SK-N-SH (cell line): ENCODE results near the gene N4BP3. TPM values are rescaled to one million over a fixed set of nuclear protein-coding genes. Genes with fewer than 3 reads are reported as not detected.

ENCODE experiments used
- CTCF ChIA-PET: fragments of 300-600, 350-600 bp; formaldehyde crosslinking; extraction: SDS; loops from one replicate; lab custom pipeline; 2021; lab: Yijun Ruan, JAX
- POLR2A ChIA-PET: fragments of 350-600 bp; sonication (Branson Sonifier 250); formaldehyde crosslinking; extraction: SDS; loops from one replicate; lab custom pipeline; 2020; ENCODE audit warnings: antibody characterized with exemption, inconsistent platforms; lab: Yijun Ruan, JAX
- DNase-seq: peaks from one replicate; pipeline ENCODE4 v3.0.0; 2012
- H2AFZ ChIP-seq: fragments of 200-600 bp; sonication (generic); 2 replicates; pipeline ENCODE4 v1.8.1; 2016; ENCODE audit warnings: antibody characterized with exemption, mild to moderate bottlenecking, low read depth
- H3F3A ChIP-seq: fragments of 200-600 bp; sonication (generic); replicated peaks from 2 replicates; pipeline ENCODE3; 2016; ENCODE audit warnings: antibody characterized with exemption, mild to moderate bottlenecking; ENCODE audit not compliant: insufficient read depth
- H3K27ac ChIP-seq, 2 experiments: fragments of 200-500 bp in 1 of 2; fragments of 200-600 bp in 1 of 2; sonication (Bioruptor generic) in 1 of 2; sonication (generic), shearing (Covaris generic) in 1 of 2; 2 replicates each; pipeline versions ENCODE4 v1.5.1 to v1.6.1; 2014 to 2016; ENCODE audit warnings: low read depth in 2 of 2, inconsistent platforms in 1 of 2, low read length in 1 of 2, mild to moderate bottlenecking in 1 of 2, mixed read lengths in 1 of 2
- H3K27me3 ChIP-seq: fragments of 200-600 bp; sonication (generic), shearing (Covaris generic); 2 replicates; pipeline ENCODE4 v1.6.1; 2016; ENCODE audit warnings: mixed run types; ENCODE audit not compliant: insufficient read depth
- H3K36me3 ChIP-seq, 2 experiments: fragments of 200-500 bp in 1 of 2; fragments of 200-600 bp in 1 of 2; sonication (Bioruptor generic) in 1 of 2; sonication (generic) in 1 of 2; replicated peaks in 1 of 2; 2 replicates each; pipeline versions ENCODE3 to v1.5.1; 2014 to 2016; ENCODE audit warnings: low read length in 1 of 2, mild to moderate bottlenecking in 1 of 2; ENCODE audit not compliant: insufficient read depth in 2 of 2, control insufficient read depth in 1 of 2
- H3K4me1 ChIP-seq, 2 experiments: fragments of 200-500 bp in 1 of 2; fragments of 200-600 bp in 1 of 2; sonication (Bioruptor generic) in 1 of 2; sonication (generic), shearing (Covaris generic) in 1 of 2; 2 replicates each; pipeline versions ENCODE4 v1.5.1 to v1.6.1; 2014 to 2016; ENCODE audit warnings: low read depth in 1 of 2, low read length in 1 of 2, mixed run types in 1 of 2; ENCODE audit not compliant: insufficient read depth in 2 of 2, control insufficient read depth in 1 of 2
- H3K4me2 ChIP-seq: fragments of 200-600 bp; sonication (generic), shearing (Covaris generic); 2 replicates; pipeline ENCODE4 v1.6.1; 2017; ENCODE audit warnings: mixed run types
- H3K4me3 ChIP-seq, 2 experiments: fragments of 200-500 bp in 1 of 2; fragments of 200-600 bp in 1 of 2; sonication (Bioruptor generic) in 1 of 2; sonication (generic), shearing (Covaris generic) in 1 of 2; 2 replicates each; pipeline versions ENCODE4 v1.5.1 to v1.8.1; 2014 to 2016; ENCODE audit warnings: low read depth in 2 of 2, inconsistent platforms in 1 of 2, low read length in 1 of 2, mild to moderate bottlenecking in 1 of 2, mixed read lengths in 1 of 2, moderate library complexity in 1 of 2
- H3K79me2 ChIP-seq: fragments of 200-600 bp; sonication (generic); 2 replicates; pipeline ENCODE4 v1.8.1; 2017; ENCODE audit warnings: mild to moderate bottlenecking; ENCODE audit not compliant: insufficient read depth
- H3K9ac ChIP-seq: fragments of 200-600 bp; sonication (generic); 2 replicates; pipeline ENCODE4 v1.6.1; 2017; ENCODE audit warnings: mixed run types
- H3K9me2 ChIP-seq: fragments of 200-600 bp; sonication (generic); 2 replicates; pipeline ENCODE4 v1.6.1; 2017; ENCODE audit warnings: mixed run types
- H3K9me3 ChIP-seq: fragments of 200-600 bp; sonication (generic); 2 replicates; pipeline ENCODE4 v1.6.1; 2017; ENCODE audit warnings: mixed run types, mild to moderate bottlenecking, moderate library complexity
- H4K20me1 ChIP-seq: fragments of 200-600 bp; sonication (generic); 2 replicates; pipeline ENCODE4 v1.6.1; 2017; ENCODE audit warnings: mild to moderate bottlenecking, mixed run types; ENCODE audit not compliant: insufficient read depth
- GABPA ChIP-seq: IDR thresholded peaks from 2 replicates; pipeline ENCODE4 v1.4.0; 2012; ENCODE audit warnings: low read depth, mild to moderate bottlenecking
- GATA2 ChIP-seq: sonication (generic); formaldehyde crosslinking; IDR thresholded peaks from 2 replicates; pipeline ENCODE4 v1.5.0; 2020; ENCODE audit warnings: mild to moderate bottlenecking, missing genetic modification reagents
- IRF3 ChIP-seq: fragments of 150-350 bp; IDR thresholded peaks from 2 replicates; pipeline ENCODE4 v1.6.1; 2016; ENCODE audit warnings: mild to moderate bottlenecking, low read depth, low read length
- MAX ChIP-seq: IDR thresholded peaks from 2 replicates; pipeline ENCODE4 v1.4.0; 2012; ENCODE audit warnings: low read depth
- MXI1 ChIP-seq: IDR thresholded peaks from 2 replicates; pipeline ENCODE4 v1.6.1; 2012; ENCODE audit warnings: mild to moderate bottlenecking, low read depth, low read length, improper control_type of control experiment
- RFX5 ChIP-seq: IDR thresholded peaks from 2 replicates; pipeline ENCODE4 v1.6.1; 2012; ENCODE audit warnings: mild to moderate bottlenecking, improper control_type of control experiment, low read length
- TCF12 ChIP-seq: IDR thresholded peaks from 2 replicates; pipeline ENCODE4 v1.4.0; 2012
- TEAD4 ChIP-seq: IDR thresholded peaks from 2 replicates; pipeline ENCODE4 v1.4.0; 2012; ENCODE audit warnings: mild to moderate bottlenecking, borderline replicate concordance; ENCODE audit not compliant: insufficient read depth
- USF2 ChIP-seq: fragments of 150-350 bp; IDR thresholded peaks from 2 replicates; pipeline ENCODE4 v1.6.1; 2017; ENCODE audit warnings: antibody characterized with exemption, low read length, low read depth, borderline replicate concordance
- WGBS: methylation state at CpG from one replicate; pipeline ENCODE4 v1.1.6; 2017; ENCODE audit warnings: low lambda C conversion rate; 5-methylcytosine and 5-hydroxymethylcytosine counted together
- polyA plus RNA-seq, 3 experiments: library from polyadenylated mRNA; depleted of rRNA; stranded (reverse); fragments of >200 nt; gene quantifications; 2 replicates each; pipeline ENCODE4 v1.2.3, GENCODE V29; 2012

Gene N4BP3
- polyA plus RNA-seq, 1 of the 3 experiments (the other 2 are of a cell fraction) = 0.28 TPM

GRCh38 chr5:178093134-178093533, 20.2 kb upstream of the N4BP3 start:
- no peaks in the 10 kb centered on the region for H4K20me1 ChIP-seq
- H3K4me1 ChIP-seq = no peaks in the 10 kb centered on the region
- H3K4me2 ChIP-seq = no peak overlapping the region
- no peaks in the 10 kb centered on the region for H3K27me3 ChIP-seq
- H3K36me3 ChIP-seq = no peaks in the 10 kb centered on the region
- no peaks in the 10 kb centered on the region for H3K9me3 ChIP-seq
- H3F3A ChIP-seq = no peaks in the 10 kb centered on the region
- H2AFZ ChIP-seq = no peak overlapping the region
- H3K27ac ChIP-seq = no peak overlapping the region
- POLR2A ChIA-PET = interaction anchor here (0.6 kb wide), 1 partner anchor 38 kb away, joined by 3 read pairs; no protein-coding TSS in a partner anchor
- TF ChIP-seq GABPA (no peak), IRF3 (no peak)
- no peak overlapping the region for H3K4me3 ChIP-seq
- DNase-seq = no peak
- CTCF ChIA-PET = interaction anchor here (1.1 to 1.4 kb wide), 3 partner anchors 17 to 31 kb away, joined by 3 read pairs; no protein-coding TSS in a partner anchor
- no peaks in the 10 kb centered on the region for H3K9me2 ChIP-seq
- no peak overlapping the region for H3K9ac ChIP-seq
- 35% methylated on average over 2 of the region's 2 CpGs for whole genome bisulfite sequencing
- H3K79me2 ChIP-seq = no peaks in the 10 kb centered on the region

DNA sequence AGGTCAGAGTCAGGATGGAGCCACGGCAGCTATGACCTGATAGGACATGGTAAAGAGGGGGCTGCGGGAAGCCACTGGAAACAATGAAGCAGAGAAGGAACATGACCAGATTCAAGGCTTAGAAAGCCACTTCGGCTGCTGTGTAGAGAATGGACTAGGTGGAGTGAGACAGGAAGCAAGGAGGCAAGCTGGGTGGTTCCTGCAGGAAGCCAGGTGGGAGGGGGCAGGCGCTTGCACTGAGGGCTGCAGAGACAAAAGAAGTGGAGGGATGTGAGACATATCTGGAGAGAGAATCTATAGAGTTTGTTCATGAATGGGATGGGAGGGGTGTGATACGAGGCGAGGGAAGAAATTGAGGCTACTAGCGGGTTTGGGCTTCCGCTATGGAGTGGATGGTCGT, 19.0 kb upstream of the N4BP3 start:
- Histone ChIP-seq H2AFZ (no peak overlapping the region), H3K9me2 (no peaks in the 10 kb centered on the region), H4K20me1 (no peaks in the 10 kb centered on the region), H3K27ac (no peak overlapping the region), H3K4me1 (no peaks in the 10 kb centered on the region), H3F3A (no peaks in the 10 kb centered on the region), H3K9me3 (no peaks in the 10 kb centered on the region), H3K79me2 (no peaks in the 10 kb centered on the region), H3K4me2 (no peak overlapping the region), H3K27me3 (no peaks in the 10 kb centered on the region), H3K36me3 (no peaks in the 10 kb centered on the region), H3K9ac (no peak overlapping the region), H3K4me3 (no peak overlapping the region)
- ChIA-PET CTCF (interaction anchor here (1.4 kb wide), 1 partner anchor 26 kb away, joined by 3 read pairs; no protein-coding TSS in a partner anchor), POLR2A (no interaction called here)
- no peak for DNase-seq
- no peak for TF ChIP-seq GATA2 (CRISPR knock-in tag)
- no peak for TF ChIP-seq MXI1
- TF ChIP-seq TEAD4 = no peak
- TF ChIP-seq TCF12 = no peak
- TF ChIP-seq USF2 = no peak
- WGBS = 55% methylated on average over 9 of the region's 9 CpGs

GRCh38 chr5:178098685-178099084, 14.6 kb upstream of the N4BP3 start:
- POLR2A ChIA-PET = interaction anchor here (1.4 kb wide), 1 partner anchor 10 kb away, joined by 4 read pairs; no protein-coding TSS in a partner anchor
- no peaks in the 10 kb centered on the region for H4K20me1 ChIP-seq
- TF ChIP-seq RFX5 = no peak
- TF ChIP-seq MAX = no peak
- no peaks in the 10 kb centered on the region for H3F3A ChIP-seq
- H3K9me2 ChIP-seq = no peaks in the 10 kb centered on the region
- H3K9ac ChIP-seq = no peak overlapping the region
- no peaks in the 10 kb centered on the region for H3K36me3 ChIP-seq
- no peak overlapping the region for H2AFZ ChIP-seq
- no peaks in the 10 kb centered on the region for H3K9me3 ChIP-seq
- no peak for DNase-seq
- H3K4me1 ChIP-seq = no peaks in the 10 kb centered on the region
- H3K79me2 ChIP-seq = no peaks in the 10 kb centered on the region
- no peak overlapping the region for H3K4me3 ChIP-seq
- no peak overlapping the region for H3K27ac ChIP-seq
- H3K27me3 ChIP-seq = no peaks in the 10 kb centered on the region
- no peak overlapping the region for H3K4me2 ChIP-seq
- CTCF ChIA-PET = interaction anchor here (1.2 to 4.4 kb wide), 4 partner anchors 19 to 28 kb away, joined by 3 to 27 read pairs (median 10); no protein-coding TSS in a partner anchor
- WGBS = 80% methylated on average over 7 of the region's 7 CpGs
